Gastroesophageal sphincter (tissue), 3 donors: ENCODE results near the gene NELL1.

Experiments used
- EP300 ChIP-seq: sonication (generic); formaldehyde crosslinking; IDR thresholded peaks from one replicate; pipeline ENCODE4 v1.6.1; 2017; ENCODE audit warnings: antibody characterized with exemption, mild to moderate bottlenecking
- POLR2A ChIP-seq, 2 donors: fragments of 450-650 bp; IDR thresholded peaks; one replicate each; pipeline ENCODE4 v1.6.1; 2017; ENCODE audit warnings: antibody characterized with exemption in 2 of 2, mild to moderate bottlenecking in 2 of 2, moderate library complexity in 1 of 2
- POLR2AphosphoS5 ChIP-seq: sonication (generic); formaldehyde crosslinking; IDR thresholded peaks from one replicate; pipeline ENCODE4 v1.6.1; 2017; ENCODE audit warnings: antibody characterized with exemption
- TF ChIP-seq, protein P1 (sequence below), 4 experiments: fragments of 200-600 bp in 2 of 4; fragments of 450-650 bp in 2 of 4; sonication (generic) in 1 of 4; IDR thresholded peaks; one replicate each; pipeline ENCODE4 v1.5.1; 2017 to 2019; ENCODE audit warnings: antibody characterized with exemption in 4 of 4, mild to moderate bottlenecking in 2 of 4, moderate library complexity in 2 of 4

DNA sequence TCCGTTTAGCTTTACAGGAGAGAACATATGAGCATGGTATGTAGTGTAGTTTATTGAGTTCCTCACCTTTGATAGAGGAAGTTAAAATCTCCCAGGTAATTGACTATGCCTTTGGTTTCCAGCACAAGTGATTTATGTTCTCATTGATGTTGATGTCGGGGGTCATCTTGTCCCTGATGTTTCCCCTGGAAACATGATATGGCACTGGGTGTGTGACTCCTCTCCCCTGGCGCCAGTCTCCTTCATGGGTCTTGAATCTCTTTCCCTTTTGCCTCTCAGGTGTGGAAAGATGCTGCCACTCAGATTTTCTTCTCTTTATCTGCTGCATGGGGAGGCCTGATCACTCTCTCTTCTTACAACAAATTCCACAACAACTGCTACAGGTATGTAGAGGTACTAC is 41.7 kb upstream of the NELL1 start:
- TF ChIP-seq, protein P1, sequence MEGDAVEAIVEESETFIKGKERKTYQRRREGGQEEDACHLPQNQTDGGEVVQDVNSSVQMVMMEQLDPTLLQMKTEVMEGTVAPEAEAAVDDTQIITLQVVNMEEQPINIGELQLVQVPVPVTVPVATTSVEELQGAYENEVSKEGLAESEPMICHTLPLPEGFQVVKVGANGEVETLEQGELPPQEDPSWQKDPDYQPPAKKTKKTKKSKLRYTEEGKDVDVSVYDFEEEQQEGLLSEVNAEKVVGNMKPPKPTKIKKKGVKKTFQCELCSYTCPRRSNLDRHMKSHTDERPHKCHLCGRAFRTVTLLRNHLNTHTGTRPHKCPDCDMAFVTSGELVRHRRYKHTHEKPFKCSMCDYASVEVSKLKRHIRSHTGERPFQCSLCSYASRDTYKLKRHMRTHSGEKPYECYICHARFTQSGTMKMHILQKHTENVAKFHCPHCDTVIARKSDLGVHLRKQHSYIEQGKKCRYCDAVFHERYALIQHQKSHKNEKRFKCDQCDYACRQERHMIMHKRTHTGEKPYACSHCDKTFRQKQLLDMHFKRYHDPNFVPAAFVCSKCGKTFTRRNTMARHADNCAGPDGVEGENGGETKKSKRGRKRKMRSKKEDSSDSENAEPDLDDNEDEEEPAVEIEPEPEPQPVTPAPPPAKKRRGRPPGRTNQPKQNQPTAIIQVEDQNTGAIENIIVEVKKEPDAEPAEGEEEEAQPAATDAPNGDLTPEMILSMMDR (IDR thresholded peaks at IDR 0.05) = no peak
- TF ChIP-seq POLR2A (IDR thresholded peaks at IDR 0.05) (no peak), POLR2AphosphoS5 (no peak), EP300 (no peak)
